Activated CD8-positive, alpha-beta memory T cell treated with anti-CD3 and anti-CD28 coated beads, Interleukin-2, amount 50 U/mL, for 24 hours (primary cell): ENCODE results near the gene DBF4B.
A peak's percentile ranks its signal among the peaks of the same experiment; 100 is the strongest.

Source experiments
- DNase-seq: peaks from one replicate; pipeline ENCODE4 v3.0.0-alpha.2; 2020; ENCODE audit errors: extremely low read depth

DBF4B gene

DNA sequence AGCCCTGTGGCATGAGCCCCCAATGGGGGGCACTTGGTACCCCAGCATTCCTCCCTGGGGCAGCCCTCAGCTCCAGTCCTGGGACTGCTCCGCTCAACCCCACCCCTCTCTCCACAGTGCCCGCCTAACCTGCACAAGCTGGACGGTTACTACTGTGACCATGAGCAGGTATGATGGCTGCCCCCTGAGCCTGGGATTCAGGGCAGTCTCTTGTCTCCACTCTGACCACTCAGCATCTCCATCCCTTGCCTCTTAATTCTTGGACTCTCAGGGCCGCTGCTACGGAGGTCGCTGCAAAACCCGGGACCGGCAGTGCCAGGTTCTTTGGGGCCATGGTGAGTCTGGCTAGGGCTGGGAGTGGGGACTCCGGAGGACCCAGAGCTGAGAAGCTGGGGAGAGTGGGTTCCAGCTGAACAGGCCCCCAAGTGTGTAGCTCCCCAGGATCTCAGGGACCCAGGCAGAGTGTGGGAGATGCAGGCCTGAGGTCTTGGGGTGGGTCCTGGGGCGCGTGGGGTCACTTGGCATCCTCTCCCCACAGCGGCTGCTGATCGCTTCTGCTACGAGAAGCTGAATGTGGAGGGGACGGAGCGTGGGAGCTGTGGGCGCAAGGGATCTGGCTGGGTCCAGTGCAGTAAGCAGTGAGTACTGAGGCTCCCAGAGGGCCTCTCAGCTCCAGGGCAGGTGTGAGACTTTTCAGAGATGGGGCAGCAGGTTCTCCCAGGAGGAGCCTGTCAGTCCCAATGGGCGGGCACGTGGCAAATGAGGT, 68.3 kb downstream of the DBF4B start:
- no peak for DNase-seq

DNA sequence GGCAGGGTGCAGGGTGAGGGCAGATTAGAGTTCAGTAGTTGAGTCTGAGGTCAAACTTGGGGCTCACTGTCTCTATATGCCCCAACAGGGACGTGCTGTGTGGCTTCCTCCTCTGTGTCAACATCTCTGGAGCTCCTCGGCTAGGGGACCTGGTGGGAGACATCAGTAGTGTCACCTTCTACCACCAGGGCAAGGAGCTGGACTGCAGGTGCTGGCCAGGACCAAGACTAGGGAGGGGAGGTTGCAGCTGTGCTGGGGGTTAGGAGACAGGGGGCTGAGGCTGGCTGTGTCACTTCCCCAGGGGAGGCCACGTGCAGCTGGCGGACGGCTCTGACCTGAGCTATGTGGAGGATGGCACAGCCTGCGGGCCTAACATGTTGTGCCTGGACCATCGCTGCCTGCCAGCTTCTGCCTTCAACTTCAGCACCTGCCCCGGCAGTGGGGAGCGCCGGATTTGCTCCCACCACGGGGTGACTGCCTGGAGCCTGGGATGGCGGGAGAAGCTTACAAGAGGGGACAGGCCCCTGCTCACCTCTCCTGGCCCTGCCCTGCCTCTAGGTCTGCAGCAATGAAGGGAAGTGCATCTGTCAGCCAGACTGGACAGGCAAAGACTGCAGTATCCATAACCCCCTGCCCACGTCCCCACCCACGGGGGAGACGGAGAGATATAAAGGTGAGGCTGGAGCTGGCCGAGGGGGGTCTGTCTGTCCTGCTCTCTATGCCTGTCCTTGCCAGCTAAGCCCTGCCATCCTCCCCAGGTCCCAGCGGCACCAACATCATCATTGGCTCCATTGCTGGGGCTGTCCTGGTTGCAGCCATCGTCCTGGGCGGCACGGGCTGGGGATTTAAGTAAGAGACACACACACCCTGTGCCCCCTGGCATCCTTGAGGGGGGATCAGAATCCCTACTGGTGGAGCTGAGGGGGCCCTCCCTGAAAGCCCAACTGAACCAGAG, 69.2 kb downstream of the DBF4B start:
- no peak for DNase-seq

DNA sequence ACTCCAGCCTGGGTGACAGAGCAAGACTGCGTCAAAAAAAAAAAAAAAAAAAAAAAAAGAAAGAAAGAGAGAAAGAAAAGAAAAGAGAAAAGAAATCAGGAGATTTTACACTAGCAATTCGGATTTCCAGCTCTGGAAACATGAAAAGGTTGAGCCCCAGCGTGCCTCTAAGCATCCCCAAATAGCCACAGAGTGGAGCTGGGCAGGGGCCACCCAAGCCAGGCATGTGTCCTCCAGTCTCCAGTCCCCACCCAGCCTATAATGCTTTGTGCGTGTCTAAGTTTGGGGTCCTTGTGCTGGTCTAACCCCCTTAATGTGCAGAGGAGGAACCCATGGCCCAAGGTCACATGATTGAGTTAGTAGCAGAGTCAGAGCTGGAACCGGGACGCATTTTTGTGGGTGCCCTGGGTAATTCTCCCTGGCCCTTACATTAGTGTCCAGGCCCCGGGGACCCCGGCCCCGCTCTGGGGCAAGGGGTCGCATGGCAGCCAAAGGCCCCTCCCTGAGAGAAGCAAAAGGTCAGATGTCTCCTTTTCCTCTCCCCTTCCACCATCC, 70.3 kb downstream of the DBF4B start:
- no peak for DNase-seq

GRCh38 chr17:44779211-44780025, 71.0 kb downstream of the DBF4B start:
- peak; percentile 56 for DNase-seq

DNA sequence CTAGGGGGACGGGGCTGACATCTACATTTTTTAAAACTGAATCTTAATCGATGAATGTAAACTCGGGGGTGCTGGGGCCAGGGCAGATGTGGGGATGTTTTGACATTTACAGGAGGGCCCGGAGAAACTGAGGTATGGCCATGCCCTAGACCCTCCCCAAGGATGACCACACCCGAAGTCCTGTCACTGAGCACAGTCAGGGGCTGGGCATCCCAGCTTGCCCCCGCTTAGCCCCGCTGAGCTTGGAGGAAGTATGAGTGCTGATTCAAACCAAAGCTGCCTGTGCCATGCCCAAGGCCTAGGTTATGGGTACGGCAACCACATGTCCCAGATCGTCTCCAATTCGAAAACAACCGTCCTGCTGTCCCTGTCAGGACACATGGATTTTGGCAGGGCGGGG, 71.7 kb downstream of the DBF4B start:
- DNase-seq: no peak

DNA sequence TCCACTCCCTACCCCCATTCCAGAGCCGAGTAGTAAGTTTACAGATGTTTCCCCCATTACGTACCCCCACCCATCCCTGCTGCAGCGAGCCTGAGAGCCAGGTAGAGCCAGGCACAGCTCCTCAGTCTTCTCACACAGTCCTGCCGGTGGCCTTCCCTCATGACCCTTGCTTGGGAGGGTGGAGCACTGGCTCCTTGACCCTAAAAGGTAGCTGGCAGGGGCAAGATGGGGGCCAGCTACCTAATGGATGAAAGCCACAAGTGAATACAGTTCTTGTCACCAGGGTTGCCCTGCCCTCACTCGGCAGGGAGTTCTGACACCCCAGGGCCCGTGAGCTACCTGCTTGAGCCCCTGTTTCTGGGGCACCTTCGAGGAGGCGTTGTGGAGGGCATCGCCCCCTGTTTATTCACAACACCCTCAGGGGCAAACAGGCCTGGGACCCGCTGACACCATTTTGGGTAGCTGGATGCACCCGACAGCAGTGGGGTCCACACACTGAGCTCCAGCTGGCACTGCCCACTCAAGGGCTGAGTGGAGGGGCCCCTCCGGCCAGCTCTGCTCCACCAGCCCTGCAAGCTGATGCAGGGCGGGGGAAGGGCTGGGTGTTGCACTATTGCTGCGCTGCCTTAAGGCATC, 72.5 kb downstream of the DBF4B start:
- no peak for DNase-seq

DNA sequence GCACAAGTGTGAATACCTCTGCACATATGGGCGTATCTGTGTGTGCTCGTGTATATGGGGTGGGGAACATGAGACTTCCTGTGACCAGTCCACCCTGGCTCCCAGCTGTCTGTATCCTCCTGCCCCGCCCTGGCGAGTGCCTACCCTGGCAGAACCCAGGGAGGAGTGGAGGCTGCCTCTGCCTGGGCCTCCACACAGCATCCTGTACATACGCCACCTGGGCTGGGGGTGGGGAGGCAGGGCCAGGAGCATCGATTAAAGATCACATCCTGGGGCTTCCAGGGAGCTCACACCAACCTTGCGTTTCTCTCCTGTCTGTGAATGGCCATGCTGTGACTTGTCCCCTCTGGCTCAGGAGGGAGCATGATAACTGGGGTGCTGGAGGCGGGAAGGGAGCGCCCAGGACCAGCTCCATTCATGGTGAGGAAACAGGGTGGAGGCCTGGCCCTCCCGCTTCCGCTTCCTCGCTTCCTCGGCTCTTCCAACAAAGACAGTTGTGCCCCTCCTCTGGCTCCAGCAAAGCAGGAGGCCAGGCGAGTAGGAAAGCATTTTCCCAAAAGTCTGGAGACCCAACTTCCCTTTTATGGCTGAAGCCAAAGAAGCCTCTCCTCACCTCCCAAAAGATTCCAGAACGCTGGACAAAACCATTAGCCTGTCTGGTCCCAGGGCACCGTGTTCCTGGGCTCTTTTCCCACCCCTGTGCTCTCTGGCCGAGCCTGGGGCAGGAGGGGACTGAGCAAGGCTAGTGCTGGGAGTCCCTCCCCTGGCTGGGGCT, 73.3 kb downstream of the DBF4B start:
- DNase-seq: no peak

- no peak for DNase-seq
Observed at GRCh38 chr17:44782326-44782850, 73.9 kb downstream of the DBF4B start.

DNA sequence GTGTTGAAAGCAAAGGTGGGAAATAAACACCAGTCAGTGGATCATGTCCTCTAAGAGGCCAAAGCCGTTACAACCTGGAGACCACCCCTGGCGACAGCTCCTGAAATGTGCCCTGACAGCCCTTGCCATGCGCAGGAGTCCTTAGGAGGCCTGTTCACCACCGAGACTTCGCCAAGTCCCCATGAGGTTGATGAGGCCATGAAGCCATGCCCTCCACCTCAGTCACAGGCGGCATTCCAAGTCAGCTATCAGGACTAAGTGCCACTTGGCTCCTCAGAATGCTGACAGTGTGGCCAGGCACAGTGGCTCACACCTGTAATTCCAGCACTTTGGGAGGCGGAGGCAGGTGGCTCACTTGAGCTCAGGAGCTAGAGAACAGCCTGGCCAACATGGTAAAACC, 77.5 kb downstream of the DBF4B start:
- DNase-seq: no peak

DNA sequence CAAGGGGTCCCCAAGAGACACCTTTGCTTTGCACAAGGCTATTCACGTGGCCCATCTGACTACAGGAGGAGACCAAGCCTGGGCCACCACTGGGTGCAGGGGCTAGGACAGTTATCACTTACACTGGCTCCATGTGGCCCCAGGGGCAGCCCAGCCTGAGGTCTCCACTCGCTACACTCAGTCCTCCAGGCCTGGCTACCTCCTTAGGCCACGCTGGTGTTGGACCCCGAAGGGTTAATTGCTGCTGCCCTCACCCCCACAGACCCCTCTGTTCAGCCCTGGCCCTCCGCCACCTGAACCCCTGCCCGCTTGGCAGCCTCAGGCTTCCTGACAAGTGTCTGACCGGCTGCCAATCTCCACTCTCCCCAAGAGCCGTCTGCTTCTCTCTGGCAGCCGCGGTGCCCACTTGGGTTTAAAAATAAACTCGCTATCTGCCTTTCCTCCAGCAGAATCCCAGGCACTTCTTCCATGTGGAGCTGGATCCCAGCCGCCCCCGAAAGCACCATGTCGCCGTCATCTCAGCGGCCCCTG, 78.2 kb downstream of the DBF4B start:
- no peak for DNase-seq

DNA sequence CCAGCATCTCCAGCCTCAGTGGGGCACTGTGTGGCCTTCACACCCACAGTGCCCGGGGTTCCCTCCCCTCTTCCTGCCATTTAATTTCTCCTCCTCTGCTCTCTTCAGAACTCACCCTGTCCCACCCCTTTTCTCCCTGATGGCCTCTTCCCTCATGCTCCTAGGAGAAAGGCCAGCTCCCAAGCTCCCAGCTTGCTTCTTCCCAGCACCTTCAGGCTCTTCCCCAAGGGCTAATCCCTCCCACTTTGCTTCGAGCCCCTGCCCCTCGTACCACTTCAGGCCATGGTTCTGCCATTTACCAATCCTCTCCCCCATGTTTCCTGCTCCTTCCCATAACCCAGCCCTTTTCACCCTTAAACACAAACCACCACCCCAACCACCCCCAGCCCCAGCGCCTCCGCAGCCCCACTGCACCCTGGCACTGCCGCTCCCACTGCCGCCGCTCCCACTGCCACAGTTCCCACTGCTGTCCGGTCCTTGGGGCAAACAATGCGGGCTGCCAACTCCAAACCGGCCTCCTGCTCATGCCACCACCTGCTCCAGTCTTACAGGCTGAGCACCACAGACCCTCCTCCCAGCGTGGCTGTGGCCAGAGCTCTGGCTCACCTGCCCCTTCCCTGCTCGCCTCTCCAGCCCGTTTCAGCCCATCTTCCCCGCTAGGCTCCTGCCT, 78.9 kb downstream of the DBF4B start:
- DNase-seq: no peak

GRCh38 chr17:44788139-44788538, 79.7 kb downstream of the DBF4B start:
- DNase-seq: no peak

- DNase-seq: no peak
Observed at GRCh38 chr17:44792276-44792675, 83.8 kb downstream of the DBF4B start.

DNA sequence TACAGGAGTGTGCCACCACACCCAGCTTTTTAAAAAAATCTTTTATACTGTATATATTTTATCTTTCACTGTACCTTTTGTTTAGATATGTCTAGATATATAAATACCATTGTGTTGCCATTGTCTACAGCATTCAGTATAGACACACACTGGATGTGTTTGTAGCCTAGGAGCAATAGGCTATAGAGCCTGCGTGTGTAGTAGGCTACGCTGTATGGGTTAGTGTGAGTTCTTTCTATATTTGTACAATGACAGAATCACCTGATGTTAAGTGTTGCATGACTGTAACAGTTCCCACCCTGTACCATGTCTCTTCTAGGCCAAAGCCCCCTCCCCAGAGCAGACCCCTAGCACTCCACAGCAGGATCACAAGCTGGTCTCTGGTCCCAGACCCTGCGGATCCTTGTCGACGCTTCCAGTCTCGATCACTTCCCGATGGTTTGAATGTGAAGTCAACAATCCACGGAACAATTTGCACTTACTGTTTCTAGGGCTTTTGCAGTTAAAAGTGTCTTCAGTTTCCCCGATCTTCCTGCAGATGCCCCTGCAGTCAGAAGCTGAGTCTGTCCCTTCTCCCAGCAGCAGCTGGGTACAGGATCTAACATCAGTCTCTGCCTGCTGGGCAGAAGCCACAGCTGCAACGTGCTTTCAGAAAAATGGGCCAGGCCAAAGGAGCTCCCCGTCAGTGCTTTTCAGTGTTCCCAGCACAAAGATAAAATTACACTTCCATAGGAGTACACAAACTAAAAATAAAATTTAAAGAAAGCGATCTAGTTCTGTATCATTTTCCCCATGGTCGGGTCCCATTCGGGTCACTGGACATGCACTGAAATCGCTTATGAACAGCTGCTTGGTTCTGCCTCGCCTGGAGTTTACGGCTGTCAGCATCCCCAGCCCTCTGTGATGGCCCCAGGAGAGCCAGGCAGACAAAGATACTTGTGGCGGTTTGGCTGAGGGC, 85.7 kb downstream of the DBF4B start:
- no peak for DNase-seq

GRCh38 chr17:44794851-44795413, 86.5 kb downstream of the DBF4B start:
- DNase-seq: no peak

DNA sequence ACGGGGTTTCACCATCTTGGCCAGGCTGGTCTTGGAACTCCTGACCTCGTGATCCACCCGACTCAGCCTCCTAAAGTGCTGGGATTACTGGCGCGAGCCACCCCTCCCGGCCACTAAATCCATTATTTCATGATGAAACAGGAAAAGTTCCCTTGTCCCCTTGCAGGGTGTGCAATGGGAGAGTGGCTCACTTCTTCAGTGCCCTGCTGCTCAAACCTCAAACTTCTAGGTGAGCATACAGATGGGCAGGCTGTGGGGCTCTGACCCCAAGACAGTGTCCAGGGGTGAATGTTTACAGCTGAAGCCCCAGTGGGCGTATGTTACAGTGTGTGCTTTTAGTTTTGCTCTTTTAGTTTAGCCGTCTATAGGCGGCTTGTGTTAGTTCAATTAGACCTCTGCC, 87.0 kb downstream of the DBF4B start:
- DNase-seq: no peak

DNA sequence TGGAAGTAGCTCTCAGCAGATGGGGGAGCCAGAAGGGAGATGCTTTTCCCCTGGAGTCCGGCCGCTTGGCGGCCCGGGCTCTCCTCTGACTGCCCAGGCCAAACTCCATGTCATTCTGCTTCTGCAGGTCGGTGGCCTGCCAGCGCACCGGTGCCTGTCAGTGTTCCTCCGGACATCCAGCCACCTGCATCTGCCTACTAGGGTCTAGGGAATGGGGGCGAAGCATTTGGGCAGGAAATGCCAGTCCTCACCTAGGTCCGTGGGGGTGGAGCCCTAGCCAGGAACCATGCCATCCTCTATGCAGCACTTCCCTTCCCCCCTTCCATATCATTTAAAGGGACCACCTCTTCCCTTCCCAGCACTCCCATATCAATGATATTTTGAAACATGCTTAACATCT, 87.5 kb downstream of the DBF4B start:
- DNase-seq: no peak

GRCh38 chr17:44796731-44797130, 88.3 kb downstream of the DBF4B start:
- no peak for DNase-seq
